ENCODE measurements around the gene RAB6A.
"Not testable (repeated sequence)": the region's sequence is repeated elsewhere in the genome, so short reads cannot be mapped to it uniquely, and the experiment has no call there.

The RAB6A gene

DNA sequence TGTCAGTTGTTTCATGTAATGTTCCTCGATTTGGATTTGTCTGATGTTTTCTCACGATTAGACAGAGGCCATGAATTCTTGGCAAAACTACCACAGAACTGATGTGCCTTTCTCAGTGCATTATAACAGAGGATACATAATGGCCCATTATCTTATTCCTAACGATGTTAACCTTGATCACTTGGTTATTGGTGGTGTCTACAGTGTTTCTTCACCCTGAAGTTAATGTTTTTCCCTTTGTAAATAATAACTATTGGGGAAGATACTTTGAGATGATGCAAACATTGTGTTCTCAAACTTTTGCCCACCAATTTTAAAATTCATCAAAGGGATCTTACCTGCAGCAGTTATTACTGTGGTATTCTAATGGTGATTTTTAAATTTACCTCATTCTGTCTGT, 13.1 kb downstream of the RAB6A start:
- no peaks in the 10 kb centered on the region for H3K27me3 ChIP-seq (ENCODE audit: insufficient read depth, low read length)
- no peak overlapping the region for H3K9ac ChIP-seq (ENCODE audit: low read depth, low read length)
- no peak overlapping the region for H3K27ac ChIP-seq (ENCODE audit: low read length)
- no peaks in the 10 kb centered on the region for H3K9me3 ChIP-seq (ENCODE audit: insufficient read depth, low read depth, low read length)
- H3K4me3 ChIP-seq (ENCODE audit: low read length), result no peak overlapping the region
- no peaks in the 10 kb centered on the region for H3K4me1 ChIP-seq (ENCODE audit: insufficient read depth, low read length)
- no peaks in the 10 kb centered on the region for H3K36me3 ChIP-seq (ENCODE audit: insufficient read depth, low read depth, low read length)

DNA sequence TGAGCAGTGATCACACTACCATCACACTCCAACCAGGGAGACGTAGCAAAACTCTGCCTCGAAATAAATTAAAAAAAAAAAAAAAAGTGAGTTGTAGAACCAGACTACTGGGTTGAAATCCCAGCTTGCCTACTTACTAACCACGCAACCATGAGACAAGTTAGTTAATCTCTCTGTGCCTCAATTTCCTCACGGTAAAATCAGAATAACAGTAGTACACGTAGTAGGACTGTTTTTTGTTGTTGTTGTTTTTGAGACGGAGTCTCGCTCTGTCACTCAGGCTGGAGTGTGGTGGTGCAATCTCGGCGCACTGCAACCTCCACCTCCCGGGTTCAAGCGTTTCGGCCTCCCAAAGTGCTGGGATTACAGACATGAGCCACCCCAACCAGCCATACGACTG, 14.2 kb downstream of the RAB6A start:
- no peak overlapping the region for H3K9ac ChIP-seq (ENCODE audit: low read depth, low read length)
- H3K36me3 ChIP-seq (ENCODE audit: insufficient read depth, low read depth, low read length), result no peaks in the 10 kb centered on the region
- H3K4me3 ChIP-seq (ENCODE audit: low read length), result no peak overlapping the region
- no peaks in the 10 kb centered on the region for H3K4me1 ChIP-seq (ENCODE audit: insufficient read depth, low read length)
- H3K27ac ChIP-seq (ENCODE audit: low read length), result no peak overlapping the region
- no peaks in the 10 kb centered on the region for H3K27me3 ChIP-seq (ENCODE audit: insufficient read depth, low read length)
- no peaks in the 10 kb centered on the region for H3K9me3 ChIP-seq (ENCODE audit: insufficient read depth, low read depth, low read length)

DNA sequence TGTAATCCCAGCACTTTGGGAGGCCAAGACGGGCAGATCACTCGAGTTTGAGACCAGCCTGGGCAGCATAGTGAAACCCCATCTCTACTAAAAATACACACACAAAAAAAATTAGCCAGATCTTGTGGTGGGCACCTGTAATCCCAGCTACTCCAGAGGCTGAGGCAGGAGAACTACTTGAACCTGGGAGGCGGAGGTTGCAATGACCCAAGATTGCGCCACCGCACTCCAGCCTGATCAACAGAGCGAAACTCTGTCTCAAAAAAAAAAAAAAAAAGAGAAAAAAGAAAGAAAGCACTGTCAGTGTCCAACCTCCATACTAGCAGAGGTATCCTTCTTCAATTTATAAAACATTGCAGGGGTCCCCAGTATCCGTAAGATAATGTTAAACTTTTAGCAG, 17.8 kb downstream of the RAB6A start:
- H3K4me3 ChIP-seq (ENCODE audit: low read length), result no peak overlapping the region
- H3K9ac ChIP-seq (ENCODE audit: low read depth, low read length), result no peak overlapping the region
- no peaks in the 10 kb centered on the region for H3K27me3 ChIP-seq (ENCODE audit: insufficient read depth, low read length)
- H3K9me3 ChIP-seq (ENCODE audit: insufficient read depth, low read depth, low read length), result no peaks in the 10 kb centered on the region
- H3K27ac ChIP-seq (ENCODE audit: low read length), result no peak overlapping the region
- H3K36me3 ChIP-seq (ENCODE audit: insufficient read depth, low read depth, low read length), result no peaks in the 10 kb centered on the region
- no peaks in the 10 kb centered on the region for H3K4me1 ChIP-seq (ENCODE audit: insufficient read depth, low read length)

DNA sequence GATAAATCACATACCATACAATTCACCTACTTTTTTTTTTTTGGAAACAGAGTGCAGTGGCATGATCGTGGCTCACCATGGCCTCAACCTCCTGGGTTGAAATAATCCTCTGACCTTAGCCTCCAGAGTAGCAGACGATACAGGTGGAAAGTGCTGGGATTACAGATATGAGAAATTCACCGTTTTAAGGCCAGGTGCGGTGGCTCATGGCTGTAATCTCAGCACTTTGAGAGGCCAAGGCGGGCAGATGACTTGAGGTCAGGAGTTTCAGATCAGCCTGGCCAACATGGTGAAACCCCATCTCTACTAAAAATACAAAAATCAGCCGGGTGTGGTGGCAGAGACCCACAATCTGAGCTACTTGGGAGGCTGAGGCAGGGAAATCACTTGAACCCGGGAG, 24.9 kb downstream of the RAB6A start:
- not testable (repeated sequence) for H3K27ac ChIP-seq (ENCODE audit: low read length); H3K9ac ChIP-seq (ENCODE audit: low read depth, low read length); H3K4me3 ChIP-seq (ENCODE audit: low read length); H3K9me3 ChIP-seq (ENCODE audit: insufficient read depth, low read depth, low read length); H3K27me3 ChIP-seq (ENCODE audit: insufficient read depth, low read length); H3K4me1 ChIP-seq (ENCODE audit: insufficient read depth, low read length); H3K36me3 ChIP-seq (ENCODE audit: insufficient read depth, low read depth, low read length)

DNA sequence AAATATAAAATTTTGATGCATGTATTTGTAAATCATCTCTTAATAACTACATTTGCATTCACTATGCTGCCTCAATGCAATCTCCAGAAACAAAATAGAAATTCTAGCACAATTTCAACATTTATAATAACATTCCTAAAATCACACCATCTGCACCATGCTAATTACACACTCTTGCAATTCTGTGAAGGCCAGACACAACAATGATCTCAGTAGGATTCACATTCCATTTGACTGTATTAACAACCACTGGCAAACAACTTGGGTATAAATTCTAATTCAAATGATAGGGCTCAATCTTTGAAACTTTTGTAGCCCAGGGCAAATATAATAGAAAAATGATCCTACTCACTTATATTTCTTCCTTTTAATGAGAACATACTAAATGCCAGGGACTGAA, 25.9 kb downstream of the RAB6A start:
- Histone ChIP-seq H3K36me3 (ENCODE audit: insufficient read depth, low read depth, low read length) (0 out of 2 replicates have a peak, but pooled peaks cover 7% of the 10 kb centered on the region), H3K4me1 (ENCODE audit: insufficient read depth, low read length) (no peaks in the 10 kb centered on the region), H3K27me3 (ENCODE audit: insufficient read depth, low read length) (no peaks in the 10 kb centered on the region), H3K9me3 (ENCODE audit: insufficient read depth, low read depth, low read length) (peaks cover 9% of the 10 kb centered on the region), H3K4me3 (ENCODE audit: low read length) (no peak overlapping the region), H3K9ac (ENCODE audit: low read depth, low read length) (no peak overlapping the region), H3K27ac (ENCODE audit: low read length) (no peak overlapping the region)

DNA sequence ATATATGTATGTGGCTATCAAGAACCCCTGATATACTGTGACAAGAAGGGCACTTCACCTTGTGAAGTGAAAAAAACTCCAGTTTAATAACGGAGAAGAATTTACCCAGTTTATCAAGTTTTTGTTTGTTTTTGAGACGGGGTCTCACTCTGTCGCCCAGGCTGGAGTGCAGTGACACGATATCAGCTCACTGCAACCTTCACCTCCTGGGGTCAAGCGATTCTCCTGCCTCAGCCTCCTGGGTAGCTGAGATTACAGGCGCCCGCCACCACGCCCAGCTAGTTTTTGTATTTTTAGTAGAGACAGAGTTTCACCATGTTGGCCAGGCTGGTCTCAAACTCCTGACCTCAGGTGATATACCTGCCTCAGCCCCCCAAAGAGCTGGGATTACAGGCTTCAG, 26.9 kb downstream of the RAB6A start:
- H3K4me1 ChIP-seq (ENCODE audit: insufficient read depth, low read length); H3K4me3 ChIP-seq (ENCODE audit: low read length); H3K27ac ChIP-seq (ENCODE audit: low read length); H3K36me3 ChIP-seq (ENCODE audit: insufficient read depth, low read depth, low read length); H3K9me3 ChIP-seq (ENCODE audit: insufficient read depth, low read depth, low read length); H3K9ac ChIP-seq (ENCODE audit: low read depth, low read length); H3K27me3 ChIP-seq (ENCODE audit: insufficient read depth, low read length): not testable (repeated sequence)

DNA sequence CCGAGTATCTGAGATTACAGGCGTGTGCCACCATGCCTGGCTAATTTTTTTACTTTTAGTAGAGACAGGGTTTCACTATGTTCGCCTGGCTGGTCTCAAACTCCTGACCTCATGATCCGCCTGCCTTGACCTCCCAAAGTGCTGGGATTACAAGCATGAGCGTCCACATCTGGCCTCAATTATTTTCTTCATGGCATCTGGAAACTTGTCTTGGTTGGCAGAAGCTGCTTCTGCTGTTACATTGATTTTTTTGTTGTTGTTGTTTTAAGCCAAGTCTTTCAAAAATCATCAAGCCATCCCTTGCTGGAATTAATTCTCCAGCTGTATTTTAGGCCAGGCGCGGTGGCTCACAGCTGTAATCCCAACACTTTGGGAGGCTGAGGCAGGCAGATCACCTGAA, 27.9 kb downstream of the RAB6A start:
- H3K27ac ChIP-seq (ENCODE audit: low read length); H3K4me3 ChIP-seq (ENCODE audit: low read length); H3K9ac ChIP-seq (ENCODE audit: low read depth, low read length); H3K4me1 ChIP-seq (ENCODE audit: insufficient read depth, low read length); H3K9me3 ChIP-seq (ENCODE audit: insufficient read depth, low read depth, low read length); H3K36me3 ChIP-seq (ENCODE audit: insufficient read depth, low read depth, low read length); H3K27me3 ChIP-seq (ENCODE audit: insufficient read depth, low read length): not testable (repeated sequence)

DNA sequence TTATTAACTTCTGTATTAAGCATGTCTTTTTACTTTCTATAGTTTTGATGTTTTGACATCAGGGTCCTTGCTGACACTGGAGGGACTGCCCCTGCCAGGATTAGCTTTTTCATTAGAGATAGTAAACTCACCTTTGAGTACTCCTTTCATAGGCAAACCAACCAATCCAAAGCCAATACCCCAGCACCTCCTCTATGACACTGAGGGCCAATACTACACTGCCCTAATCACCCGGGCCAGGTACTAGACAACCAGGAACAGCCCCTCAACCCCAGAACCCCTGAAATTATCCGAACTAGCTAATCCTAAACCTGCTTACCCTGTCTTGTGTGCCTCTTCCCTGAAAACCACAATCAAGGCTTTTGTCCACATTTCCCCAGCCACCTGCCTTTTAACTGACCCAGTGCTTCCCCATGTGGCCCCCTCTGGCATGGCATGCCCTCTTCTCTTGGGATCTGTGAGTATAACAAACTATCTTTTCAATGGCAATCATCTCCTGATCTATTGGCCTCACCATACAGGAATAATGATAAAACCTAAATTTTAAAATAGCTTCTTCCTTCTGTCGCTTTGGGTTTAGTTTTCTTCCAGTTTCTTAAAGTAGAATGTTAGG, 31.2 kb downstream of the RAB6A start:
- no peak overlapping the region for H3K27ac ChIP-seq (ENCODE audit: low read length)
- H3K9ac ChIP-seq (ENCODE audit: low read depth, low read length), result no peak overlapping the region
- no peaks in the 10 kb centered on the region for H3K4me1 ChIP-seq (ENCODE audit: insufficient read depth, low read length)
- H3K36me3 ChIP-seq (ENCODE audit: insufficient read depth, low read depth, low read length), result peaks cover 5% of the 10 kb centered on the region; the same call in 1 of the 2 replicates
- H3K4me3 ChIP-seq (ENCODE audit: low read length), result no peak overlapping the region
- no peaks in the 10 kb centered on the region for H3K27me3 ChIP-seq (ENCODE audit: insufficient read depth, low read length)
- H3K9me3 ChIP-seq (ENCODE audit: insufficient read depth, low read depth, low read length), result peaks cover 5% of the 10 kb centered on the region

DNA sequence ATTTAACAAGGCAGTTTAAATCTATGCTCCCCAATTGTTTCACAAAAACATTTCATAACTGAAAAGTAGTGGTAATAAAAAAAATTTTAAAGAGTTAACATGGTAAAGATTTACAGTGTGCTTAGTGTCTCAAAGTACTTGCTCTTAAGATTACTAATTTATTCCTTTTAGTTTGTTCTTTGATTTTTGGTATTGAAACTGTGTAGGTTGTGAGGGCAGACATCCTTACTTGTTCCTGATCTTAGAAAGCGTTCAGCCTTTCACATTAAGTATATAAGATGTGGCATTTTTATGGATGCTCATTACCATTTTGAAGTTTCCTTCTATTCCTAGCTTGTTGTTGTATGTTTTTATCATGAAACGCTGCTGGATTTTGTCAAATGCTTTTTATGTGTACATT, 32.9 kb downstream of the RAB6A start:
- no peak overlapping the region for H3K4me3 ChIP-seq (ENCODE audit: low read length)
- no peaks in the 10 kb centered on the region for H3K4me1 ChIP-seq (ENCODE audit: insufficient read depth, low read length)
- H3K27me3 ChIP-seq (ENCODE audit: insufficient read depth, low read length), result no peaks in the 10 kb centered on the region
- no peak overlapping the region for H3K27ac ChIP-seq (ENCODE audit: low read length)
- H3K9me3 ChIP-seq (ENCODE audit: insufficient read depth, low read depth, low read length), result no peaks in the 10 kb centered on the region
- no peak overlapping the region for H3K9ac ChIP-seq (ENCODE audit: low read depth, low read length)
- H3K36me3 ChIP-seq (ENCODE audit: insufficient read depth, low read depth, low read length), result no peaks in the 10 kb centered on the region; the same call in 1 of the 2 replicates

DNA sequence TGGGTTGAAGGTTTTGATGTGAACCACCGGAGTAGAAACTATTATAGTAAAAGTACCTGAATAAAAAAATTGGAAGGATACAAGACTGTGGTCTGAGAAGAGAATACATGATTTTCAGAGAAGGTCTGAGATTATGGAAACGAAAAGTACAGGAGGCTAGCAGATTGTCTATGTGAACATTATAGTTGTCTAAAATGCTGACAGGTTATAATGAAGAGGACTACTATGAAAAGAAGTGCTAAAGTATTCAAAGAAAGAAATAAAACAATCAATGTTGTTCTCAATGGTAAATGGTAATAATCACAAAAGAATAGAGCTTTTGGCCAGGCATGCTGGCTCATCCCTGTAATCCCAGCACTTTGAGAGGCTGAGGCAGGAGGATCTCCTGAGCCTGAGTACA, 34.0 kb downstream of the RAB6A start:
- no peaks in the 10 kb centered on the region for H3K4me1 ChIP-seq (ENCODE audit: insufficient read depth, low read length)
- no peaks in the 10 kb centered on the region for H3K27me3 ChIP-seq (ENCODE audit: insufficient read depth, low read length)
- no peaks in the 10 kb centered on the region for H3K9me3 ChIP-seq (ENCODE audit: insufficient read depth, low read depth, low read length)
- H3K27ac ChIP-seq (ENCODE audit: low read length), result no peak overlapping the region
- H3K4me3 ChIP-seq (ENCODE audit: low read length), result no peak overlapping the region
- H3K9ac ChIP-seq (ENCODE audit: low read depth, low read length), result no peak overlapping the region
- no peaks in the 10 kb centered on the region; the same call in 1 of the 2 replicates for H3K36me3 ChIP-seq (ENCODE audit: insufficient read depth, low read depth, low read length)

DNA sequence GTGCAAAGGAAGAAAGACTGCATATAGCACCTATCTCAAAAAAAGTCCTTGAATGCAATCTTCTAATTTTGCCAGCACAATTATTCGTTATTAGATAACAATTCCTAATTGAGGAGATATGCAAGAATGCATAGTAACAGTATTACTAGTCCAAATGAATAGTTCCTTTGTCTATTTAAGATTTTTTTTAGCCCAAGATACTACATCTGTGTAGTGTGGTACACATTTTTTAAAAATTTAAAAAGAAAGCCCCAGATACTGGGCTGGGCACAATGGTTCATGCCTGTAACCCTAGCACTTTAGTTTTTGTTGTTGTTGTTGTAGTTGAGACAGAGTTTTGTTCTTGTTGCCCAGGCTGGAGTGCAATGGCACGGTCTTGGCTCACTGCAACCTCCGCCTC, 43.7 kb downstream of the RAB6A start:
- H3K9ac ChIP-seq (ENCODE audit: low read depth, low read length), result no peak overlapping the region
- H3K4me3 ChIP-seq (ENCODE audit: low read length), result no peak overlapping the region
- no peaks in the 10 kb centered on the region for H3K27me3 ChIP-seq (ENCODE audit: insufficient read depth, low read length)
- H3K36me3 ChIP-seq (ENCODE audit: insufficient read depth, low read depth, low read length), result peaks cover 39% of the 10 kb centered on the region
- H3K27ac ChIP-seq (ENCODE audit: low read length), result no peak overlapping the region
- H3K4me1 ChIP-seq (ENCODE audit: insufficient read depth, low read length), result no peaks in the 10 kb centered on the region
- no peaks in the 10 kb centered on the region for H3K9me3 ChIP-seq (ENCODE audit: insufficient read depth, low read depth, low read length)

DNA sequence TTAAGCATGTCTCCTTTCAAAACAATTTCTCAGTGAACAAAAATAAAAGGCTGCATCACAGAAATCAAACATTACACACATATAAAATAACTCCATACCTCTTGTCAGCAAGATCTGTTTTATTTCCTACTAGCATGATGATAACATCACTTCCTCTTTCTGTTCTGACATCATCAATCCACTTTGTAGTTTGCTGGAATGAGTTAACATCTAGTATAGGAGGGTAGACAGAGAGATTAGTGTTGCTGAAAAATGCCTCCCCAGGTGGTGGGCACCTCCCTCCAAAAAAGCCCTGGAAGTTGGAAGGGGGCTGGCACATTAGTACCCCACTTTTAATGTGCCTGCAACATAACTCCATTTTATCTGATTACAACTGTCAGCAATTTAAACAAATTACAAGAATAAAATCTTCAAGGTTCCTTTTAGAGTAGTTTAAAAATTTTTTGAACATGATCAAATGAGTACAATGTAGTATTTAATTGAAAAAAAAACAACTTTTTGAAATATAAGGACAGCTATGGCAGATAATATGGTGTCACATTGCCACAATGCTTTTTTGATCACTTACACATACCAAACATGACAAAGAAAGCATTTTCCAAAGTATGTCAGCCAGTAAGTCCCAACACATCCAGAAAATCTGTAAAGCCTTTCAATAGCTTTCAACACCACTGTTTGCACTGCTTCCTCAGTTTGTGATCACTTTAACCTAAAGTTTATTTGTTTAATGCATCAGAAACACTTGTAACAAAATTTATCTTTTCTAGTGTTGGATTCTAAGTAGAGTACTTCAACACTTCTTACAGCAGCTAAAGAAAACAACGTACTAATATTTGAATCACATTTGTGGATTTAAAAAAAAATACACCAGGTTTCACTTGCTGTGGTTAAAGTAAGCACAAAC, 44.5 kb downstream of the RAB6A start:
- H3K36me3 ChIP-seq (ENCODE audit: insufficient read depth, low read depth, low read length), result peaks cover 43% of the 10 kb centered on the region

More for the DNA sequence above, 44.5 kb downstream of the RAB6A start:
- H3K4me1 ChIP-seq (ENCODE audit: insufficient read depth, low read length), result no peaks in the 10 kb centered on the region
- no peak overlapping the region for H3K9ac ChIP-seq (ENCODE audit: low read depth, low read length)
- H3K4me3 ChIP-seq (ENCODE audit: low read length), result no peak overlapping the region
- no peaks in the 10 kb centered on the region for H3K9me3 ChIP-seq (ENCODE audit: insufficient read depth, low read depth, low read length)
- no peaks in the 10 kb centered on the region for H3K27me3 ChIP-seq (ENCODE audit: insufficient read depth, low read length)
- no peak overlapping the region for H3K27ac ChIP-seq (ENCODE audit: low read length)
